COLO668 (cell line): ENCODE data around the gene FNDC4.
A peak's percentile ranks its signal among the peaks of the same experiment; 100 is the strongest.

Experiments
- DNase-seq: peaks from one replicate; lab custom pipeline; 2025; ENCODE audit not compliant: unreplicated experiment; lab: John Stamatoyannopoulos, UW

Gene FNDC4

GRCh38 chr2:27494284-27494943 lies 586 bp downstream of the FNDC4 start:
- DNase-seq: no peak

GRCh38 chr2:27493948-27494283 lies 1.1 kb downstream of the FNDC4 start:
- no peak for DNase-seq

DNA sequence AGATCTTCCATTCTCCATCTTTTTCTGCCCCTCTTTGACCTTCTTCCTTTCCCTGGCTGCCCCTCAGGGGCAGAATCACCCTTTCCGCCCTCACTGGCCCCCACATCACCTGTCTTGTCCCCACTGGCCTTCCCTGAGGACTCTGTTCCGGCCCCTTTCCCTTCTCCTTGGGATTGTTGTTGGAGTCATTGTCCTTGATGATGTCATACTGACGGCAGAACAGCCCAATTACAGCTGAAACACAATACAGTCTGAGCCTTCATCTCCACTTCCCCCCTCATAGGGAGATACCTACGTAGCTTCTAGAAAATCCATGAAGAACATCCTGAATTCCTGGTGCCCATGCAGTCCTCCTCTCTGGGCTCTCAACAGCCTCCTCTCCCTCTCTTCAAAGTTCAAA lies 2.4 kb downstream of the FNDC4 start:
- no peak for DNase-seq

DNA sequence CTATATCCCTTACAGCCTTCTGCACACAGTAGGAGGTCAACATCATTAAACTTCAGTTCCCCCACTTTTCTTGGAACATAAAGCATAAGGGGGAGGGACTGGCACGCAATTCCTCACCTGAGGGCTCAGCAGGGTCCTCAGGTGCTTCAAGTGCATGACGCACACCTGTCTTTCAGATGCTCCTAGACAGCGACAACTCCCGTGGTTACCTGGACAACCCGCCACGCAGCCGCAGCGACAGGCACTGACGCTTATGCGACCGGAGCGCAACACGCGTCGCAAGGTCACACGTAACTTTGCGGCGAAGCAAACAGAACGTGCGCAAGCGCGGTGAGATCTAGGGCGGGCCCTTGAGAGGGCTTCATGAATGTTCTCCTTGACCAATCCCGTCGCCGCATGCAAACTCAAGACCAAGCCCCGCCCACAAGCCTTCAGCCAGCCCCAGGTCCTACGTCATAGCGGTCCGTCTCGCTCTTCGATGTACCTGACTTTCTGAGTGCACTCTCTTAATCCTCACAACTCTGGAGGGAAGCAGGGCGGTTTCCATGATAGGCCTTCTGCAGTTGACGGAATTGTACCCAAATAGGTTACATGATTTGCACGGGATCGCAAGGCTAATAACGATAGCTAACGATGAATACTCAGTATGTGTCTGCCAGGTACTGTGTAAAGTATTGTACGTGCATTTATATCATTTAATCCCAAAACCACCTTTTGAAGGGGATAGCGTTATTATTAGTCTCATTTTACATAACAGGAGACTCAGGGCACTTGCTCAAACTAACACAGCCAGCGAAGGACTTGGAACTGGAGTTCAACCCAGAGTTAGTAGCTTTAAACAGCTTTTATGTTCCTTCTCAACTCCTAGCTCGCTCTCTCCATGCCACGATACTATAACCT lies 5.3 kb downstream of the FNDC4 start, which contains the start of gene IFT172:
TSS of gene IFT172 (minus strand) at position 246 of the 900 bp plus-strand sequence. CDS start at position 156, 90 bp downstream.
- DNase-seq: peak; percentile 99

DNA sequence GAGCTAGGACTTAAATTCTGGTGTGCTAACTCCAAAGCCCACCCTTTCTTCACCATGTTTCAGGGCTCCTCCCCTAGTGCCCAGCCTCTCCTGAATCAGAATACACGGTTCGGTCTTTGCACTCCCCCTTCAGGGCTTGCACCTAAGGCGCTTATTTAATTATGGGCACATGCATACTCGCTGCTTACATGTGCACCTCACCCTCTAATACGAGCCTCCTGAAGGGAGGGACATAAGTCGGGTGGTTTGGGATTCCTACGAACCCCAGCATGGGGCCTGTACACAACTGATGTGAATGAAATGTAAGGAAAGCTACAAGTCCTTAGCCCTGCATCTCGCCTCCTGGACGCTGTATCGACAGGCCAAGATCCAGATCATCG lies 5.9 kb downstream of the FNDC4 start:
- peak; percentile 40 for DNase-seq

GRCh38 chr2:27485496-27485895 lies 9.5 kb downstream of the FNDC4 start:
- DNase-seq: no peak

DNA sequence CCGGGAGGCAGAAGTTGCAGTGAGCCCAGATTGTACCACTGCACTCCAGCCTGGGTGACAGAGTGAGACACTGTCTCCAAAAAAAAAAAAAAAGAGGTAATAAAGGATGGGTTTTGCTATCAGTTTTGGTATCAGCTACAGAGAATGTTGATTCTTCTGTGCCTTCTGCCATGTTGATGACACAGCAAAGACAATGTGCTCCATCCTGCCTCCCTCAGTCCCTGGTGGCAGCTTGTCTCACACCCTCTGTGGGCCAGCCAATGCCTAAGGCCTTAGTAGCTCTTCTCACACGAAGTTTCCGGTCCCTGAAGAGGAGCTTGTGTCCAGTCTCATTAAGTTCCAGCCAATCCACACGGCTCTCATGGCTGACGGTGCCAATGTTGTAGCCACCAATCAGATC lies 23.0 kb downstream of the FNDC4 start:
- DNase-seq: no peak

DNA sequence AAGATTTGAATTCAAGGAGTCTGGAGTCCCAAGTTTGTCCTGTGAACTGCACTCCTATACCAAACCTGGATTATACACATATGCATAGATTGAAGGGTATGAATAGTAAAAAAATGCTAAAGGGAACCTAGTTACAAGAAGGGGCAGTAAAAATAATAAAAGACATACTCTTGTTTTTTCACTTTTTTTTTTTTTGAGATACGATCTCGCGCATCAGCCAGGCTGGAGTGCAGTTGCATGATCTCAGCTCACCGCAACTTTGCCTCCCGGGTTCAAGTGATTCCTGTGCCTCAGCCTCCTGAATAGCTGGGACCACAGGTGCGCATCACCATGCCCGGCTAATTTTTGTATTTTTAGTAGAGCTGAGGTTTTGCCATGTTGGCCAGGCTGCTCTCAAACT lies 30.6 kb downstream of the FNDC4 start:
- DNase-seq: no peak

GRCh38 chr2:27461118-27461517 lies 33.9 kb downstream of the FNDC4 start:
- DNase-seq: no peak

- DNase-seq: no peak
Measured at GRCh38 chr2:27453968-27454367, 41.0 kb downstream of the FNDC4 start.

DNA sequence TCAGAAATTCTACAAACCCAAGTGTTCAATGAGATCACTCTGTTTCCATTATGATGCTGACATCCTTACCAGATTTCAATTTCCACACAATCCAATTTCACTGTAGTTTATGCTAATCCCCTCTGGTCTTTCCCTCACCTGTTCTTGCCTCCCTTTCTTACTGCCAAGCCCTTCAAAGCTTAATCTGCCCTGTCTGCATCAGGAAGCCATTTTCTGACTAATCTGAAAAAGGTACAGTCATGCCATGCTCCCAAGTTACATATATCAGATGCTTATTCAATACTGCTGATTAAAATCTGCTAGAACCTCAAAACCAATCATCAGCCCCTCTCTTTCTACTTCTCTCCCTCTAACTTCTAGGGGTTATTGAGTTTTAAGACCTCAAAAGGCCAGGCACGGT lies 43.9 kb downstream of the FNDC4 start:
- no peak for DNase-seq

DNA sequence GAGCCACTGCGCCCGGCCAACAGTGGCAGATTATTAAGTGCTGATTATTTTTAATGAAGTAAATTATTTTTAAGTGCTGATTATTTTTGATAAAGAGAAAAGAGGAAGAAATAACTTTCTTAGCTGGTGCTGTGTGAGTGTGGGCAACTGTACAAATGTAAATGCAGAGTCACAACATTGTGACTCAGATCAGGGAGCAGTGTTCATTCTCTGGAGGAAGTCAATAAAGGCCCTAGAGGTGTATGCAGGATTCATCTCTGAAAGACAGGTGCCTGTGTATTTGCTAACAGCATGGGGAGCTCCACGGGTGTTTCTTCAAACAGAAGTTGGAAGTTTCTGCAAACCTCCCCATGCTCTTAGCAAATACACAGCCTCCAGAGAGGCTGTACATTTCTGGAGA lies 46.6 kb downstream of the FNDC4 start:
- DNase-seq: no peak

DNA sequence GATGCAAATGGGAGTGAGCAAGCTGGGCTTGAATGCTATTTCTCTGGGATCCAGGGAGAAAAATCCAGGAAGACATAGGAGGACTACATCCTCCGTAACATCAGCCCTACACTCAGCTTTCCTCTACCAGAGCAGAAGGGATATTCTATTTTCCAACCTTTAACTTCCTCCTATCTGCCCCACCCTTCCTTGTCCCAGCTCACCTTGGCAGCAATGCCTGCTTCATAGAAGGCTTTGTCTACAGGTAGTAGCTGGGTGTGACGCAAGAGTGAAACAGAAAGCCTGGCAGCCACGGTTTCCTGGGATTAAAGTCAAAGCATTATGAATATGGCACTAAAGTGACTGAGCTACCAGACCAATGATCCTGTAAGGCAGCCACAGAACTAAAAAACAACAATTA lies 48.9 kb downstream of the FNDC4 start:
- DNase-seq: peak; percentile 10

GRCh38 chr2:27445615-27446014 lies 49.4 kb downstream of the FNDC4 start:
- DNase-seq: no peak

- no peak for DNase-seq
Measured at GRCh38 chr2:27445155-27445554, 49.8 kb downstream of the FNDC4 start.

DNA sequence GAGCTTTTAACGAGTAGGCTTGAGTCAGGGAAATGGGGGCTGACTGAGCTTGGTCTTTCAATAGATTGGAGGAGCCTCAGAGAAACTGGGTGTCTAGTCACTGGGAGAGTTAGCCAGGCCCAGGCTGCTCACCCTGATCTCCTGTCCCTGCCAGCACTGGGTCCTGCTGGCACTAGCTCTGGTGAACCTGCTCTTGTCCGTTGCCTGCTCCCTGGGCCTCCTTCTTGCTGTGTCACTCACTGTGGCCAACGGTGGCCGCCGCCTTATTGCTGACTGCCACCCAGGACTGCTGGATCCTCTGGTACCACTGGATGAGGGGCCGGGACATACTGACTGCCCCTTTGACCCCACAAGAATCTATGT lies 52.1 kb downstream of the FNDC4 start:
- DNase-seq: peak; percentile 30

GRCh38 chr2:27441958-27442919 lies 52.8 kb downstream of the FNDC4 start, which contains the start of gene KRTCAP3:
TSS of gene KRTCAP3 (plus strand) at chr2:27442381. CDS start at chr2:27442413, 32 bp downstream.
- peak; percentile 89 for DNase-seq
